ENCODE results near the gene MICAL2. TPM values are rescaled to one million over a fixed set of nuclear protein-coding genes. Genes with fewer than 3 reads are reported as not detected.

The MICAL2 gene
- total and polyA plus RNA-seq, 2 of the 13 experiments (the other 11 are each of a cell fraction or from before 2014, with no cell fraction given), result 0.78 to 1.1 TPM

DNA sequence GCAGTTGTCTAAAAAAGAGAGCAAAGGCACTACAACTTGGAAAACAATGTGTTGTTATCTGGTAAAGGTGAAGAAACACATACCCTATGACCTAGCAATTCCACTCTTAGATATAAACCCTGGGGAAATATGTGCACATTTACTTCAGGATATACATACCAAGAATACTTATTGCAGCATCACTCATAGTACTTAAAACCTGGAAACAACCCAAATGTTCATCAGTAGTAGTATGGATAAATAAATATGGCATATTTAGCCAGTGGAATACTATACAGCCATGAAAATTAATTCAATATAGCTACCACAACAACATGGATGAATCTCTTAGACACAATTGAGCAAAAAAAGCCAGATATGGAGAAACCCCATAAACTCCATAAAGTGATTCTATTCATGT, 26.1 kb upstream of the MICAL2 start:
- TF ChIP-seq ZNF33B (CRISPR knock-in tag; IDR thresholded peaks at IDR 0.05) (no peak), DPF2 (CRISPR knock-in tag; IDR thresholded peaks at IDR 0.05; ENCODE audit: borderline replicate concordance, low read depth) (no peak), RAD21 (CRISPR knock-in tag; IDR thresholded peaks at IDR 0.05) (no peak), ZNF274 (CRISPR knock-in tag; IDR thresholded peaks at IDR 0.05) (no peak), ZIK1 (CRISPR knock-in tag; IDR thresholded peaks at IDR 0.05; ENCODE audit: borderline replicate concordance, low read depth) (no peak), ZNF335 (CRISPR knock-in tag; IDR thresholded peaks at IDR 0.05) (no peak), ZSCAN20 (CRISPR knock-in tag; IDR thresholded peaks at IDR 0.05; ENCODE audit: borderline replicate concordance) (no peak), HMGA1 (CRISPR knock-in tag; conservative IDR thresholded peaks at IDR 0.05) (no peak), ZNF383 (CRISPR knock-in tag; IDR thresholded peaks at IDR 0.05; ENCODE audit: borderline replicate concordance) (no peak), SP1 (IDR thresholded peaks at IDR 0.05) (no peak), SP1 (CRISPR knock-in tag; IDR thresholded peaks at IDR 0.05) (no peak), ZNF780A (CRISPR knock-in tag; IDR thresholded peaks at IDR 0.05) (no peak), ZNF781 (CRISPR knock-in tag; IDR thresholded peaks at IDR 0.05; ENCODE audit: borderline replicate concordance, not compliant biosample characterization) (no peak)
- Histone ChIP-seq H3K4me3 (replicated peaks in 1 of 3; ENCODE audit: insufficient read depth in 1 of 3, low read depth in 2 of 3, low read length in 3 of 3) (no peak overlapping the region), H3K27me3 (ENCODE audit: control insufficient read depth in 1 of 2, insufficient read depth in 2 of 2, low read length in 2 of 2) (no peaks in the 10 kb centered on the region; a peak in 1 of 5 replicates), H3K36me3 (replicated peaks in 1 of 2; ENCODE audit: control insufficient read depth in 1 of 2, insufficient read depth in 2 of 2, low read length in 2 of 2) (no peaks in the 10 kb centered on the region), H2AFZ (ENCODE audit: low read length) (no peak overlapping the region), H3K79me2 (ENCODE audit: insufficient read depth, low read length) (no peaks in the 10 kb centered on the region), H3K4me2 (ENCODE audit: low read depth, low read length) (no peak overlapping the region), H3K9me3 (ENCODE audit: low read length) (no peaks in the 10 kb centered on the region), H3K27ac (ENCODE audit: extremely low read length, insufficient read depth, low read length) (no peak overlapping the region), H3K4me1 (ENCODE audit: insufficient read depth, low read length) (peaks cover 52% of the 10 kb centered on the region), H3K9ac (ENCODE audit: insufficient read depth, low read depth, low read length) (no peak overlapping the region), H4K20me1 (ENCODE audit: insufficient read depth, low read length) (no peaks in the 10 kb centered on the region)
- no TSS peak for BruUV-seq (replicated peaks)
- in situ Hi-C loops (cut with HindIII; ENCODE audit: extremely low pct_ligation_motif_present, low pct_unique_long_range_greater_than_20kb), result no loop called here
- CTCF ChIA-PET (ENCODE audit: low intra/inter-chr PET ratio, low total read pairs), result interaction anchor here (0.8 kb wide), 1 partner anchor 152 kb away, joined by 4 read pairs; no protein-coding TSS in a partner anchor
- POLR2A ChIA-PET, result no interaction called here
- no peak for ATAC-seq
- DNase-seq (ENCODE audit: low spot score), result no peak
- intact Hi-C loops (cut with micrococcal nuclease; ENCODE audit: unreplicated experiment), result loop anchor here (10.0 kb wide), 1 partner anchor 151 kb away; no protein-coding TSS in a partner anchor
- FAIRE-seq, result no peak
